OCI-LY7 (cell line): Measurements from ENCODE around the gene PDS5B.

ENCODE experiments used
- CTCF ChIP-seq: fragments of 200-600 bp; sonication (generic); conservative IDR thresholded peaks from 2 replicates; pipeline ENCODE4 v1.5.1; 2014; ENCODE audit warnings: mild to moderate bottlenecking, antibody characterized with exemption, low read length, moderate library complexity, mixed read lengths
- EZH2phosphoT487 ChIP-seq: fragments of 200-600 bp; sonication (generic); IDR thresholded peaks from 2 replicates; pipeline ENCODE4 v1.6.1; 2018; ENCODE audit warnings: low read depth, borderline replicate concordance, mild to moderate bottlenecking, mixed run types, antibody characterized with exemption, low read length, moderate library complexity, mixed read lengths

GRCh38 chr13:32802159-32802558 is 215.9 kb downstream of the PDS5B start:
- TF ChIP-seq CTCF (no peak), EZH2phosphoT487 (no peak)
